ENCODE results near the gene NEK7.

DNA sequence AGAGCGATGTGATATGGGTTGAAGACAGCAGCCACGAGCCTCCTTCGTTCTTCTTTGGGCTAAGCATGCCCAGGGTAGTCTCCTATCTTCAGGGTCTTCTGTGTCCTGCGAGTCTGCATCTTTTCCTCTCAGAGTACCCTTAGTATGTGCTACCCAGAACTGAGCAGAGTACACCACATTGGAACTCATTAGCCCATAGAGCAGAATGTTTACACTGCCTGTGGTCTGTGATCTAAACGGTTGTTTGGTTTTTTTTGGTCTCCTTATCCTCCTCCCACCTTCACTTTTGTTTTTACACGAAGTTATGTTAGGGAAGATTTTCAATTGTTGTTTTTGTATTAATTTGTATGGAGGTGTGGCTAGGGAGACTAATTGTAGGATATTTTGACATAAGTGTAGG is 126.4 kb downstream of the NEK7 start:
- TF ChIP-seq, protein P1, sequence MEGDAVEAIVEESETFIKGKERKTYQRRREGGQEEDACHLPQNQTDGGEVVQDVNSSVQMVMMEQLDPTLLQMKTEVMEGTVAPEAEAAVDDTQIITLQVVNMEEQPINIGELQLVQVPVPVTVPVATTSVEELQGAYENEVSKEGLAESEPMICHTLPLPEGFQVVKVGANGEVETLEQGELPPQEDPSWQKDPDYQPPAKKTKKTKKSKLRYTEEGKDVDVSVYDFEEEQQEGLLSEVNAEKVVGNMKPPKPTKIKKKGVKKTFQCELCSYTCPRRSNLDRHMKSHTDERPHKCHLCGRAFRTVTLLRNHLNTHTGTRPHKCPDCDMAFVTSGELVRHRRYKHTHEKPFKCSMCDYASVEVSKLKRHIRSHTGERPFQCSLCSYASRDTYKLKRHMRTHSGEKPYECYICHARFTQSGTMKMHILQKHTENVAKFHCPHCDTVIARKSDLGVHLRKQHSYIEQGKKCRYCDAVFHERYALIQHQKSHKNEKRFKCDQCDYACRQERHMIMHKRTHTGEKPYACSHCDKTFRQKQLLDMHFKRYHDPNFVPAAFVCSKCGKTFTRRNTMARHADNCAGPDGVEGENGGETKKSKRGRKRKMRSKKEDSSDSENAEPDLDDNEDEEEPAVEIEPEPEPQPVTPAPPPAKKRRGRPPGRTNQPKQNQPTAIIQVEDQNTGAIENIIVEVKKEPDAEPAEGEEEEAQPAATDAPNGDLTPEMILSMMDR (conservative IDR thresholded peaks at IDR 0.05), result no peak
- TF ChIP-seq ZFX (IDR thresholded peaks at IDR 0.05), result no peak

All from C4-2B (cell line).